GM12891 (cell line): Measurements from ENCODE around the gene GGTA1.

ENCODE experiments used
- POLR2A ChIP-seq: IDR thresholded peaks from 2 replicates; pipeline ENCODE4 v1.6.1; 2011; ENCODE audit warnings: low read depth, low read length, control low read depth
- POLR2AphosphoS5 ChIP-seq: IDR thresholded peaks from 2 replicates; pipeline ENCODE4 v1.6.1; 2011; ENCODE audit warnings: low read depth, low read length, control low read depth
- SPI1 ChIP-seq: IDR thresholded peaks from 2 replicates; pipeline ENCODE4 v1.6.1; 2011; ENCODE audit warnings: low read depth, low read length, control low read depth
- TAF1 ChIP-seq: IDR thresholded peaks from 2 replicates; pipeline ENCODE4 v1.6.1; 2011; ENCODE audit warnings: low read depth, low read length, control low read depth

DNA sequence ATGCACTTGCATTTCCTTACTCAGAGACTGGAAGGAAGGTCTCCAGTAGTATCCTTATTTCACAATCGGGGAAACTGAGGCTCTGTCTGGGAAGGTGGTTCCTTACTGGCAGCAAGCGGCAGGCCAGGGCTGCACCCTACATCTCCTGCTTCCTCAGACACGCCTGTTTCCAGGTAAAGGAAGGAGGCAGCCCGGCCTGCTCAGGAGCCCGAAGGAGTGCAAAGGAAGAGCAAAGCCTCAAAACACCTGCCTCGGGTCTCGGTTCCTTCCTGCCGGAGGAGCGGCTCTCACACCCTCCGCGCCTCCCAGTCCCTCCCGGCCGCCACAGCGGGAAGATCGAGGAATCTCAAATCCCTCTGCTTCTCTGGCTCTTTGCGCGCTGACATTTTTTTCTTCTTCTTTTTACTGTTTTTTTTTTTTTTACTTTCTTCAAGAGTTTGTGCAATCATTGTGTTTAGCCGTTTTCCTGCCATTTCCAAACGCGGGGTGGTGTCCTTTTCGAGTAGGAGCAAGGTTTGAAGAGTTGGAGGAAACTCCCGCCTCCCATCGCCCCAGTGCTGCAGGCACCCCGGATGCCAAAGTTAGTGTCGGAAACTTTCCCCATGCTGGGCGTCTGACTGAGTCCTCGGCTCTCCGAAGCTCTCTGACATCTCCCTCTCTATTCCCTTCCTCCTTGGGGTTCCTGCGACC lies 1.0 kb downstream of the GGTA1 start:
- no peak for TF ChIP-seq POLR2A
- no peak for TF ChIP-seq SPI1
- no peak for TF ChIP-seq TAF1
- TF ChIP-seq POLR2AphosphoS5 = no peak
